Measurements from ENCODE around the gene USF3. TPM values are rescaled to one million over a fixed set of nuclear protein-coding genes. Genes with fewer than 3 reads are reported as not detected.
A peak's percentile ranks its signal among the peaks of the same experiment; 100 is the strongest.

USF3 gene
- total and polyA plus RNA-seq, 2 donors (not counting 1 experiment from before 2014, with no cell fraction given) = 9.8 to 38.9 TPM

DNA sequence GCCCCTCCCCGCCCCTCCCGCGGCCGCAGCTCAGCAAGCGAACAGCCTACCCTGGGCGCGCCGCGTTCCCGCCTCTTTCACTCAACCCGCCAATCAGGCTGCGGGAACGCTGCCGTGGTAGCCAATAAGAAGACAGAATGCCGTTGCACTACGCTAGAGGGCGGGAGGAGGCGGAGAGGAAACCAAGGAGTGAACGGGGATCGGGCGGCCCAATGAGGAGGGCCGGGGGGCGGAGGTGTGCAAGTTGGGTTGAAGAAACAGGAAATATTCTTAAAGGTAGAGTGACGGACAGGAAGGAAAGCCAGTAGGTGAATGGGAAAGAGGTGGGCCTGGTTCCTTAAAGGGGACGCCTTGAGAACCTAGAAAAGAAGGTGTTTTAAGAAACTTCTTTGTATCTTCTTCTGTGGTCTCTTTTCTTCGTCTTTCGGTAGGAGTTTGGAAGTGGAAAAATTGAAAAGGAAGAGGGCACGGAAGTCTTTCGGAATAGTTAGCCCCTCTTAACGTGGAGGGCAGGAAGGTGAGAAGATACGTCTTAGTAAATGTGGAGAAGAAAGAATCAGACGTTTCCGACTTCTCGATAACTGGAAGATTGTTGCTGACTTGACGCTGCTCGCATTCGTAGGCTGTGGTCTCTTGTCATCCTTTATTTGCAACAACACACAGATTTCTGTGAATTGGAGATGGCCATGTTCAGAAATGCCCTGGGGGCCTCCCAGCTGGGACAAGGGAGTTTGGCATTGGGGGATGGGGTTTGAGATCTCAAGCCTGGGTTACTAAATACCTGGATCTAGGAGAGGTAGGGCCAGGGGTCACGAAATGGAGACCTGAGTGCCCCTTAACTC lies 437 bp upstream of the USF3 start:
- peak overlapping the region; percentile 73 to 100 (median 90) for H3K4me3 ChIP-seq (ENCODE audit: control extremely low read depth in 1 of 5, extremely low read depth in 1 of 5, insufficient read depth in 1 of 5, low read depth in 2 of 5, low read length in 4 of 5)
- intact Hi-C loops (cut with micrococcal nuclease) = loop anchor here (1.0 to 2.0 kb wide), 9 partner anchors 38 to 518 kb away; partner anchors contain the start of genes CCDC191, NAA50, QTRT2 and SIDT1
- no peaks in the 10 kb centered on the region for H3K9me3 Mint-ChIP-seq (ENCODE audit: insufficient read depth)
- DNase-seq (peak; percentile 100), ATAC-seq (ENCODE audit: low read depth) (peak; percentile 87)
- H2AFZ ChIP-seq (ENCODE audit: insufficient read depth, low read depth, low read length, poor library complexity, severe bottlenecking) = peak overlapping the region; percentile 93
- H3K27me3 Mint-ChIP-seq = no peaks in the 10 kb centered on the region
- no peaks in the 10 kb centered on the region for H3K27me3 ChIP-seq (replicated peaks in 1 of 4; ENCODE audit: control extremely low read depth in 1 of 4, control insufficient read depth in 3 of 4, insufficient read depth in 4 of 4, low read length in 3 of 4)
- peak overlapping the region; percentile 79 for H3K4me2 ChIP-seq (replicated peaks; ENCODE audit: low read depth, low read length, poor library complexity, severe bottlenecking)
- peak overlapping the region; percentile 81 to 90 for H3K27ac ChIP-seq (ENCODE audit: low read length in 2 of 2)
- H3K9me3 ChIP-seq (ENCODE audit: control extremely low read depth in 1 of 3, control insufficient read depth in 2 of 3, insufficient read depth in 1 of 3, low read length in 2 of 3) = no peaks in the 10 kb centered on the region
- ChIA-PET CTCF (interaction anchor here (0.6 to 1.9 kb wide), 7 partner anchors 36 to 203 kb away, joined by 3 to 8 read pairs (median 4); partner anchors contain the start of gene NAA50), POLR2A (interaction anchor here (0.6 to 1.4 kb wide), 14 partner anchors 36 to 524 kb away, joined by 3 to 12 read pairs (median 4); partner anchors contain the start of genes ATP6V1A, NAA50 and SPICE1)
- WGBS (ENCODE audit: insufficient coverage) = 0% methylated on average over 28 of the region's 38 CpGs
- H3K27ac Mint-ChIP-seq = no peak overlapping the region
- peaks cover 64% of the 10 kb centered on the region for H3K79me2 ChIP-seq (ENCODE audit: control insufficient read depth, insufficient read depth, low read length)
- H3K9ac ChIP-seq (ENCODE audit: low read length) = peak overlapping the region; percentile 86
- H4K20me1 ChIP-seq (ENCODE audit: control insufficient read depth, insufficient read depth, low read length, poor library complexity, severe bottlenecking) = peaks cover 3% of the 10 kb centered on the region
- TF ChIP-seq, protein P1, sequence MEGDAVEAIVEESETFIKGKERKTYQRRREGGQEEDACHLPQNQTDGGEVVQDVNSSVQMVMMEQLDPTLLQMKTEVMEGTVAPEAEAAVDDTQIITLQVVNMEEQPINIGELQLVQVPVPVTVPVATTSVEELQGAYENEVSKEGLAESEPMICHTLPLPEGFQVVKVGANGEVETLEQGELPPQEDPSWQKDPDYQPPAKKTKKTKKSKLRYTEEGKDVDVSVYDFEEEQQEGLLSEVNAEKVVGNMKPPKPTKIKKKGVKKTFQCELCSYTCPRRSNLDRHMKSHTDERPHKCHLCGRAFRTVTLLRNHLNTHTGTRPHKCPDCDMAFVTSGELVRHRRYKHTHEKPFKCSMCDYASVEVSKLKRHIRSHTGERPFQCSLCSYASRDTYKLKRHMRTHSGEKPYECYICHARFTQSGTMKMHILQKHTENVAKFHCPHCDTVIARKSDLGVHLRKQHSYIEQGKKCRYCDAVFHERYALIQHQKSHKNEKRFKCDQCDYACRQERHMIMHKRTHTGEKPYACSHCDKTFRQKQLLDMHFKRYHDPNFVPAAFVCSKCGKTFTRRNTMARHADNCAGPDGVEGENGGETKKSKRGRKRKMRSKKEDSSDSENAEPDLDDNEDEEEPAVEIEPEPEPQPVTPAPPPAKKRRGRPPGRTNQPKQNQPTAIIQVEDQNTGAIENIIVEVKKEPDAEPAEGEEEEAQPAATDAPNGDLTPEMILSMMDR (IDR thresholded peaks at IDR 0.05) = no peak
- TF ChIP-seq EZH2 (IDR thresholded peaks at IDR 0.05; ENCODE audit: borderline replicate concordance, insufficient read depth, low read depth, low read length, poor library complexity, severe bottlenecking) = no peak
- no peak overlapping the region for H3K4me3 Mint-ChIP-seq
- H3K4me1 Mint-ChIP-seq = peaks cover 27% of the 10 kb centered on the region
- H3K4me1 ChIP-seq (ENCODE audit: control insufficient read depth in 2 of 2, insufficient read depth in 2 of 2, low read length in 2 of 2) = peaks cover 39 to 40% of the 10 kb centered on the region in 2 donors
- H3K36me3 ChIP-seq (replicated peaks in 1 of 2; ENCODE audit: control extremely low read depth in 1 of 2, control insufficient read depth in 1 of 2, extremely low read depth in 1 of 2, insufficient read depth in 2 of 2, low read length in 1 of 2) = peaks cover 0 to 12% of the 10 kb centered on the region in 2 experiments
